ENCODE measurements around the gene ZNRD2.
A peak's percentile ranks its signal among the peaks of the same experiment; 100 is the strongest.

The ZNRD2 gene

GRCh38 chr11:65573391-65574079, 3.3 kb downstream of the ZNRD2 start:
- no peak for DNase-seq (ENCODE audit: low read depth in 2 of 2)

DNA sequence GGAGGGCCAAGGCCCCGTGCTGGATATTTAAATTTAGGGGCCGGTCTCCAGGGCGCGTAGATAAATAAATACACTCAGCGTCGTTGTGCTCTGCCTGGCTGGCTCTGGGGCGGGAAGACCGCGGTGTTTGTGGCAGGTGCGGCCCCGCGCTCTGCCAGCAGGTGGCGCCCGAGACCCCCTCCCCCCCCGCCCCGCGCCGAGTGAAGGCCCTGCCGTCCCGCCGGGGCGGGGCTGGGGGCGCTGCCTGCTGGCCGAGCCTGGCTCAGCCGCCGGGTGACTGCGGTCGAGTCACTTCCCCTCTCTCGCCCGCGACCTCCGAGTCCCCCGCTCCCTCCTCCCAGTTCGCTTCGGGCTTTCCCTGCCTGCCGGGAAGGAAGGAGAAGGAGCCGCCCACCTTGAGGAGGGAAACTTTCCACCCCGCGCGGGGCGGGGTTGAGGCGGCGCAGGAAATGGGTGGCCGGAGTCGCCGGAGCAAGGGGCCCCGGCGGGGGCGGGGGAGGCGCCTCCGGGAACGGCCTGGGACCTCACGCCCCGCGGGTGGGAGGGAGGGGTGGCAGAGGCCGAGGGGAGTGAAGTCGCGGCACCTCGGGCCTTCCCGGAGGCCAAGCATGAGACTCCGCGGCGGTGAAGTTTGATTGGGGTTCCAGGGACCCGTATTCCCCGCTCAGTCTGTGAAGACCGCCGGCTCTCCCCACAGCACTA, 4.0 kb downstream of the ZNRD2 start:
- peak; percentile 92 to 93 for DNase-seq (ENCODE audit: low read depth in 2 of 2)

- no peak for DNase-seq (ENCODE audit: low read depth in 2 of 2)
Measured at GRCh38 chr11:65574811-65575567, 4.7 kb downstream of the ZNRD2 start.

DNA sequence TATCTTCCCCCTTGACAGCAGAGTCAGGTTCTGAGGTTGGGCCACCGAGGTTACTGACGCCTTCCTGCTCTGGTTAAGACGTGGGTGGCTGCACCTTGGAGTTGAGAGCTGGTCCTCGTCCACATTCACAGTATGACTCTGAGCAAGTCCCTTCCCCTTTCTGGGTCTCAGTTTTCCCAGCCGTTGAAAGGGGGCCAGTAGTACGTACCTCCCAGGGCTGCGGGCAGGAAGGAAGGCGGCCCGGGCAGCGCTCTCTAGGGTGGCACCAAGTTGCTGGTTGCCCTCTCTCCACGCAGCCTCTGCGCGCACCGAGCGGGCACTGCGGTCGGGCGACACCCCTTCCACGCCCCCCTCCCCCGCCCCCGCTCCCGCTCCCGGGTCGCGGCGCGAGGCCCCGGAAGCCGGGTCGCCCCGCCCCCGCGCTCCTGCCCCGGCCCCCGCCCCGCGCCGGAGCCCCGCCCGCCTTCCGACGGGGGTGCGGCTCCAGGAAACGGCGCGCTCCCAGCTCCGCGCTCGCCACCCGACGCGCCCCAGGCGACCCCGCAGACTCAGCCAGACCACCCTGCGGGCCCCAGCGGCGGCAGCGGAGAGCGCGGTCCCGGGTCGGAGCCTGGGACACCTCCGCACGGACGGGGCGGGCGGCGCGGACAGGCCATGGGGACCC, 5.4 kb downstream of the ZNRD2 start, which contains the start of gene EHBP1L1:
EHBP1L1 (plus strand) TSS at position 486 of the 664 bp plus-strand sequence. CDS start 250 bp downstream, outside the sequence.
- DNase-seq (ENCODE audit: low read depth in 2 of 2), result peak; percentile 67 to 76

GRCh38 chr11:65576232-65576866, 6.1 kb downstream of the ZNRD2 start:
- DNase-seq (ENCODE audit: low read depth in 2 of 2), result no peak

GRCh38 chr11:65576867-65577755, 6.8 kb downstream of the ZNRD2 start:
- no peak for DNase-seq (ENCODE audit: low read depth in 2 of 2)

GRCh38 chr11:65577756-65578109, 7.5 kb downstream of the ZNRD2 start:
- no peak for DNase-seq (ENCODE audit: low read depth in 2 of 2)

DNA sequence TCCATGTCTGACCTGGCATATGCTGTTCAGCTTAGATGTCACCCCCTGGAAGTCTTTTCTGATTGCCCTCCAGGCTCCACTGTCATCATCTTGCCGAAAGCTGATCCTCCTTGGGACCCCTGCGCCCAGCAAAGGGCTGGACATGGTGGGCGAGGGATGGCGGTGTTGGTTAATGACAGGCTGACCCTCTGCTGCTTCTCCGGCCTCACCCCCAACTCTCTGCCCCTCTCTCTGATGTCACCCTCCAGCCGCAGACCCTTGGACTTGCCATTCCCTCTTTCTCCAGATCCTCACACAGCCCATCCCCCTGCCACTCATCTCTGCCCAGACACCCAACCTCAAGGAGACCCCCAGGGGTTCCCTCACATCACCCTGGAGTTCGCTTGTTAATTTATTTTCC, 7.9 kb downstream of the ZNRD2 start:
- no peak for DNase-seq (ENCODE audit: low read depth in 2 of 2)

- DNase-seq (ENCODE audit: low read depth in 2 of 2), result no peak
Measured at GRCh38 chr11:65578667-65579066, 8.4 kb downstream of the ZNRD2 start.

DNA sequence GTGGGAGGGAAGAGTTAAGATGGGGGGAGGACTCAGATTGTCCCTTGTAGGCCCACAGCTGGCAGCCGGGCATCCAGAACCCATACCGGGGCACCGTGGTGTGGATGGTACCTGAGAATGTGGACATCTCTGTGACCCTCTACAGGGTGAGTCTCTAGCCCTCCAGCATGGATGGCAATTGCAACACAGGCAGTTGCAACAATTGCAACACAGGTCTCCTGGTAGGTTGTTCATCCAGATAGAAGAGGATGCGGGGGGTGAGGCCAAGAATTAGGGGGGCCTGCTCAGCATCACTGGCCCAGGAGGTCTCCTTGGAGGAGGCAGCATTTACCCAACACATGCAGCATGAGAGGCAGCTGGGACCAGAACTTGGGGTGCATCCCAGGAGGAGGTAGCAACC, 9.0 kb downstream of the ZNRD2 start:
- no peak for DNase-seq (ENCODE audit: low read depth in 2 of 2)

GRCh38 chr11:65580031-65580692, 9.9 kb downstream of the ZNRD2 start:
- DNase-seq (ENCODE audit: low read depth in 2 of 2), result no peak

- no peak for DNase-seq (ENCODE audit: low read depth in 2 of 2)
Measured at GRCh38 chr11:65580756-65581155, 10.5 kb downstream of the ZNRD2 start.

DNA sequence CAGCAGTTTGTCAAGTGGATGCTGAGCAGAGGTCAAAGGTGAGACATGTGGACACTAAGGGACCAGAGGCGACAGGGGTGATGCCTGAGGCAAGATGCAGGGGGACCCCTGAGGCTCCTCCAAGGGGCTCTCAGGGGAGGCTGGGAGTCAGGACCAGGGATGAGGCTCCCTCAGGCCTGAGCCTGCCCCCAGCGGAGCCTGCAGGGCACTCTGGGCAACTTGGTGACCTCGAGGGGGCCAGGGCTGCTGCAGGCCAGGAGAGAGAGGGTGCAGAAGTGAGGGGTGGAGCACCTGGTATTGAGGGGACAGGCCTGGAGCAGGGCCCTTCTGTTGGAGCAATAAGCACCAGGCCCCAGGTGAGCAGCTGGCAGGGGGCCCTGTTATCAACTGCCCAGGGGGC, 11.7 kb downstream of the ZNRD2 start:
- DNase-seq (ENCODE audit: low read depth in 2 of 2), result no peak

DNA sequence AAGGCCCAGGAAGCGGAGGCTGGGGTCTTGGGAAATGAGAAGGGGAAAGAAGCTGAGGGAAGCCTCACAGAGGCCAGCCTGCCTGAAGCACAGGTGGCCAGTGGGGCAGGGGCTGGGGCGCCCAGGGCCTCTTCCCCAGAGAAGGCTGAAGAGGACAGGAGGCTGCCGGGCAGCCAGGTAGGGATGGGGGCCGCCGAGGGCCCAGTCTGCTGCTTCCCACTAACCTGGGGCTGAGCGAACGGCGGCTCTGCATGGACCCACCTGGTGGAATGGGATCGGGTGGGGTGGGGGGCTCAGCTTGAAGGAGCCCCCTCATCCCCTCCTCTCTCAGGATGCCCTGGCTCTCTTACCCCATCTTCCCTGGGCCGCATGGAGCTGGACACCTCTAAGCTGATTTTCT, 13.3 kb downstream of the ZNRD2 start:
- DNase-seq (ENCODE audit: low read depth in 2 of 2), result no peak

DNA sequence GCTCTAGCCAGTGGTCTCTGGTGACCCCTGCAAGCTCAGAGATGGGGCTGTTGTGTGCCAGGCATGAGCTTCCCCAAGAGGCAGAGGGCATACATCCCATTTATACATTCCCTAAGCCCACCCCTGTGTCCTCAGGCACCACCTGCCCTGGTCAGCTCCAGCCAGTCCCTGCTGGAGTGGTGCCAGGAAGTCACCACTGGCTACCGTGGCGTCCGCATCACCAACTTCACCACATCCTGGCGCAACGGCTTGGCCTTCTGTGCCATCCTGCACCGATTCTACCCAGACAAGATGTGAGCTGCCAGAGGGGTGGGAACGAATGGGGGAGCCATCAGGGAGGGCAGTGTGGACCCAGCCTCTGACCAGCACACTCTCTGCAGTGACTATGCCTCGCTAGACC, 13.8 kb downstream of the ZNRD2 start:
- no peak for DNase-seq (ENCODE audit: low read depth in 2 of 2)

DNA sequence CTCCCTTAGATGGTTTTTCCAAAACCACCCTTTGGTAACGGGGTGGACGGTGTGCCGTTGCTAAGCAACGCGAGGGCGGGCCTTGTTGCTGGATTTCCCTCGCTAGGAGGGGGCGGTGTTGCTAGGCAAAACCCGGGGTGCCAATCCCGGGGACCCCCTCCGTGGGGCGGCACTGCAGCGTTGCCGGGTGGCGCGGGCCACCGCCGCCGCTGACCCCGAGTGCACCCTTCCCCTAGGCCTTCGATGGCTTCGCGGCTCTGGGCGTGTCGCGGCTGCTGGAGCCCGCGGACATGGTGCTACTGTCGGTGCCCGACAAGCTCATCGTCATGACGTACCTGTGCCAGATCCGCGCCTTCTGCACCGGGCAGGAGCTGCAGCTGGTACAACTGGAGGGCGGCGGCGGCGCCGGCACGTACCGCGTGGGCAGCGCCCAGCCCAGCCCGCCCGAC, 14.5 kb downstream of the ZNRD2 start:
- no peak for DNase-seq (ENCODE audit: low read depth in 2 of 2)

DNA sequence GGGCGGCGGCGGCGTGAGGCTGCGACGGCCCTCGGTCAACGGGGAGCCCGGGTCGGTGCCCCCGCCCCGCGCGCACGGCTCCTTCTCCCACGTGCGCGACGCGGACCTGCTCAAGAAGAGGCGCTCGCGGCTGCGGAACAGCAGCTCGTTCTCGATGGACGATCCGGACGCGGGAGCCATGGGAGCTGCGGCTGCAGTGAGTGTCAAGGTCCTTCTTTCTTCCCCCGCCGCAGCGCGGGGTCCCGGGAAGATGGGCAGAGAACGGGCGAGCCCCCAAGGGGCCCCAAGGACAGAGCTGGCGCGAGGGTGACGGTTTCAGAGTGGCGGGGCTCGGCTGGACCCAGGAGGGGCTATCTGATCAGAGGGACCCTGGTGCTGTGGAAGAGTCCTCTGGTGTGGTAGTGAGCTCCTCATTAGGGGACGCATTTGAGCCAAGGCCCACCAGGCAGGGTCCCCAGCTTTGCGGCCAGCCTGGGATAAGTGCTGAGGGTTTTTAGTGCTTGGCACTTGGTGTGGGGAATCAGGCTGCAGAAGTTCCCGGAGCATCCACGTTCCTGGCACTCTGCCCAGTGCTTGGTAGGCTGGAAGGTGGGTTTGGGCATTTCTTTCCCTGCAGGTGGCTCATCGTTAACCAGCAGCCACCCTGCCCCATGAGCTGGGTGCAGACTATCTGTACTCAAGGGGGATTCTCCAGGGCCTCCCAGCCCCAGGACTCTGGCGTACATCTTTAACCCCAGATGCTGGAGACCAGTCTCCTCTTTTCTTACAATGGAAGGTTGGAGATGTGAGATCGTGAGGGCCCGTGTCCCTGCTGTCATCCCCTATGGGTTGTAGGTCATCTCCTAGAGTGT, 15.3 kb downstream of the ZNRD2 start:
- DNase-seq (ENCODE audit: low read depth in 2 of 2), result no peak

- no peak for DNase-seq (ENCODE audit: low read depth in 2 of 2)
Measured at GRCh38 chr11:65586247-65586630, 16.0 kb downstream of the ZNRD2 start.

- DNase-seq (ENCODE audit: low read depth in 2 of 2), result no peak
Measured at GRCh38 chr11:65586676-65587075, 16.4 kb downstream of the ZNRD2 start.

All from stimulated activated CD8-positive, alpha-beta memory T cell treated with anti-CD3 and anti-CD28 coated beads, Interleukin-2, amount 100 ng/mL, for 48 hours (primary cell).